ENCODE data around the gene RAB6D.
"Not testable (repeated sequence)": the region's sequence is repeated elsewhere in the genome, so short reads cannot be mapped to it uniquely, and the experiment has no call there.

The RAB6D gene

DNA sequence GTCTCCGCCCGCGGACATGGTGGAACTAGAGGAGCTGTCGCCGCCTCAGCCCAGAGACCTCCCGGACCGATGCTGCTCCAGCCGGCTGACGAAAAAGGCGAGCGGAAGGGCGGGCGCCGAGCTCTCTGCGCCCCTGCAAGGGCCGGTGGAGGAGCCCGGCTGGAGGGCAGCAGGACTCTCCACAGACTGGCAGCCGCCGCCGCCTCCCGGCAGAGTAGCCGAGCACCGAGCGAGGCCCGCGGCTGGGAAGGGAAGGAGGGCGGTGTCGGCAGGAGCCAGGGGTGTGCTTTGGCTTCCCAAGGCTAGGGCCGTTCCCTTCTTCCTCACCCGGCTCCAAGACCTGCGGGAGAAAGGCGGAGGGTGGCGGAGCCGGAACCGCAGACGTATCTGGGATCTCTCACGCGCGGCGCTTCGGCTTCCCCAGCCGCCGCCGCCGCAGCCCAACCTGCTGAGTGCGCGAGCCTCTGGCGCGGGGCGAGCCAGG lies at the start of gene RAB6D:
TSS of gene RAB6D (minus strand) at position 466 of the 484 bp plus-strand sequence. CDS start at position 18, 448 bp downstream.
- in situ Hi-C loops (cut with MboI; ENCODE audit: low sequenced_read_pairs): not testable (repeated sequence)

DNA sequence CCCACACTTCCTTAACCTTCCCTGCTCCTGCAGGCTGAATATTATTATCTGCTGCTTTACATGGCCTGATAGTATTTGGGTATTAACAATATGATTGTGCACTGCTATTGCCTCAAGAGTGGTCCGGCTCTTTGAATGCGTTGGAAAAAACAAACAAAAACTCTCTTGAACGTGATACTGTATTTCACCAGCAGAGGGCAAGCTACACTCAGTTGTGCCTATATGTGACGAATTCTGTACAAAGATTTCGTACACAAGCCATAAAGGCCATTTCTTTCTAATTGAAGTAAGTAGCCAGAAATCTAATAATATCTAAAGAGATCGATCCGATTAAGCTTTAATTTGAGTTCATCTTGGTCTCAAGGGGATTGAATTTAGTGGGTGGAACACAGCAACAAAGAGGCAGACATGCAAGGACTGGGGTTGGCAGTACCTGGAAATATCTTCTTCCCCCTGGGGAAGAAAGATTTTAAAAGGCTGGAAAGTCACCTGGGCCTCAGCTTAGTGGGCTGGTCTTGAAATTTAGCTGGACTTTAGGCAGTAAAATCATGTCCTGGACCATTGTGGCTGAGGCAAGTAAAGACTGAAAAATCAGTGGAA lies 49.3 kb upstream of the RAB6D start:
- in situ Hi-C loops (cut with MboI; ENCODE audit: low sequenced_read_pairs): no loop called here

DNA sequence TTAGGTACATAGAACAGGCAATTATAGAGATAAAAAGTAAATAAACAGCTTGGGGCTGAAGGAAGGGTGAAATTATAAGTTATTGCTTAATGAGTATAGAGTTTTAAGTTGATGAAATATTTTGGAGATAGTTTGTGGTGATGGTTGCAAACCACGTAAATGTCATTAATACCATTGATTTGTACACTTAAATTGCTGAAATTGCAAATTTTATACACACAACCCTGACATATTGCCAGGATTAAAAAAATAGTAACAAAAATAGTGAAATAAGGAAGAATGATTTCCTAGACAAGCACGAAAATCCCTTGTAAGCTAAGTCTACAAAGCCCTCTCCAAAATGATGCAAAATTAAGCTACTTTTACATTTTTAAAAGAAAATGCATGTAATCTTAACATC lies 46.2 kb upstream of the RAB6D start:
- in situ Hi-C loops (cut with MboI; ENCODE audit: low sequenced_read_pairs): no loop called here

DNA sequence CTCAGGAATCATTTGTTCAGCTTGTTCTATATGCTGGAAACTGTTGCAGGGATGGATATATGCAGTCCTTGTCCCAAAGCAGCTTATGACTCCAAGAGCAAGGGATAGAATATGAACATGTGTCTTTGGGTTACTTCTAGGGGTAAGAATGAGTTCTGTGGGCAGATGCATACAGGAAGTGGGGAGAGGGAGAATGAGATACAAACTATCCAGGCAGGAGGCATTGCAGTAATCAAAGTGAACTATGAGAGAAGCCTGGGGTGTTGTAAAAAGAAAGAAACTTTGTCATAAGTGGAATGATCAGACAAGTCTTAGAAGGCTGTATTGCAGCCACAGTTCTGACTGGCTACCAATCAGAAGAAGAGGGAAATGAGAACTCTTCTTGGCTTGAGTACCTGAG lies 44.8 kb upstream of the RAB6D start:
- in situ Hi-C loops (cut with MboI; ENCODE audit: low sequenced_read_pairs): no loop called here

DNA sequence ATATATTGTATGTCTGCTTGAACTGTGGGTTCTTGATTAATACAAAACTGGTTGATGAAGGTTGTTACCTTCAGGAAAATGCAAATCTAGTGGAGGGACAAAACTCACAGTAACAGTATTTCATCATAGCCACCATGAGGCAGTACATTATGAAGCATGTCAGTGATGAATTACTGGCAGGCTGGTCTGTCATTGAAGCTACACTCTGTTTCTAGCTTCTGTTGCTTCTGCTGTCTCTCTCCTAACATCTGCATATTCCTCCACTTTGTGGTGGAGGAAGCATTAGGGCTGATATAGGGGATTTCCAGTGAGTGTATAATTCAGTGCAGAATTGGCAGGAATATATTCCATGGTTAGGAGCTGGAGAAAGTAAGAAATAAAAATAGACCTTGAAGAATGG lies 44.2 kb upstream of the RAB6D start:
- in situ Hi-C loops (cut with MboI; ENCODE audit: low sequenced_read_pairs): no loop called here

DNA sequence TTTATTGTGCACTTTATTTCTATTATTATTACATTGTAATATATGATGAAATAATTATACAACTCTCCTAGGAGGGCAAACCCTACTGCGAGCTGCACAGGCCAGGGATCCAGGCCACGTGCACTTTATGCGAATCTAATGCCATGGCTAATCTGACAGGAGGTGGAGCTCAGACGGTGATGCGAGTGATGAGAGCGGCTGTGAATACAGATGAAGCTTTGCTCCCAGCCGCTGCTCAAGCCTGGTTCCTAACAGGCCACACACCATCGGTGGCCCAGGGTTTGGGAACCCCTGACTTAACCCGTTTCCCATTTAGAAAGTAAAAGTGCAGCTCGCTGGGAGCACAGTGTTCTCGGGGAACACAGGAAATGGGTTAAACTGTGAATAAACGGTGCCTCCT lies 40.8 kb upstream of the RAB6D start:
- in situ Hi-C loops (cut with MboI; ENCODE audit: low sequenced_read_pairs): no loop called here

DNA sequence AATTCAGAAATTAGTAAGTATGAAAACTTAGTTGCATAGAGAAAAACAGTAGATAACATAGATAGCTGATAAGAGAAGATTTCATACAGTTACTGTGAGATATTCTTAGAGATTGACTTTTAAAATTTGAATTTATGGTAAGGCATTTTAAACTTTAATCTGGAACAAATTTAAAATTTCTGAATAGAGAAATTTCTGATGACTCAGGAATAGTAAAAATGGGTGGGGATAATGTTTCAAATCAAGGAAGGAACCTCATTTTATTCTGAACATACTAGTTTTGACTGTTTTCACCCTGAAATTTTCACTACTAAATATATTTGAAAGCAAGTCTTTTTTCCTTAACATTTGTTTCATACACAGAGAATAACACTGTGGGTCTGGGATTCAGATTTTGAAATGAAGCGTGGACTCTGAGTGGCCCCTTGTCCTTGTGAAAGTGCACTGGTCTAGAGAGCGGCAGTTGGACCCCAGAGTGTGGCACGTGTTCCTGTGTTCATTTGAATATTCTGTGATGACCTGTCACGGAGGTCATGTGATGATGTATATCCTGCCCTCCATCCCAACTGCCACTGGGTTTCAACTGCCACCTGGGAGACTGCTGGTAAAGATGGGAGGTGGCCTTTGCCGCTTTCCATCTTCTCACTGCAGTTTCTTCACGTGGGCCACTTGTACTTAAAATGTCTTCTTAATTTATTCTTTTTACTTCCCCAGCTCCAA lies 38.5 kb upstream of the RAB6D start:
- in situ Hi-C loops (cut with MboI; ENCODE audit: low sequenced_read_pairs): no loop called here

DNA sequence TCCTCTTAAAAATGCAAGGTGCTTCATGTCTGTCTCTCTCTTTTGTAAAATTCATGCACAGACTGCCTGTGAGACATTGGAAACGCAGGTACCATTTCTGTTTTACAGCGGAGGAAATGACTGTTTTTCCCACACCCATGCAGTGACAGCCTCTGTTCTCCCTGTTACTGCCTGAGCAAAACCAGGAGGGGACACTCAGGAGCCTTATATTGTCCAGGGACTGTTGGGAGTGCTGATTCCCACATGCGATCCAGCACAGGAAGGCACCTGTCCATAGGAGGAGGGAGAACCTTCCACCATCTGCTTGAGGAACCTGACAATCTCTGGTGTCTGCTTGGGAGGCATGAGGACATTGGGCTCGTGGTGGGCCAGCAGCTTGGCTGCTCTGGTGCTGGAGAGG lies 36.9 kb upstream of the RAB6D start:
- in situ Hi-C loops (cut with MboI; ENCODE audit: low sequenced_read_pairs): no loop called here

DNA sequence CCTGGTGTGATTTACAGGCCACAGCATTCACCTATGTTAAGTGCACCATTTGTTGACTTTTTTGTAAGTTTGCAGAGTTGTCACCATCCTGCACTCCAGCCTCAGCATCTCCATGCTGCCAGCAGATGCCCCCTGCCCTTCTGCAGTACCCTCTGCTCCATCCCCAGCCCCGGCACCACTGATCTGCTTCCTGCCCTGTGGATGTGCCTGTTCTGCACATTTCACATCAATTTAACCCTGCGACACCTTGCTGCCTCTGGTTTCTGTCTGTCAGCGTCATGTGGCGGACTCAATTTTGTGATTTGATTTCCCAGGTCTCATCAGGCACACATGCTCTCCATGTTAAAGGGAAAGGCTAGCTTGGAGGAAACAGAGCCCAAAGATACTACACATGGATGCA lies 36.5 kb upstream of the RAB6D start:
- in situ Hi-C loops (cut with MboI; ENCODE audit: low sequenced_read_pairs): not testable (repeated sequence)

DNA sequence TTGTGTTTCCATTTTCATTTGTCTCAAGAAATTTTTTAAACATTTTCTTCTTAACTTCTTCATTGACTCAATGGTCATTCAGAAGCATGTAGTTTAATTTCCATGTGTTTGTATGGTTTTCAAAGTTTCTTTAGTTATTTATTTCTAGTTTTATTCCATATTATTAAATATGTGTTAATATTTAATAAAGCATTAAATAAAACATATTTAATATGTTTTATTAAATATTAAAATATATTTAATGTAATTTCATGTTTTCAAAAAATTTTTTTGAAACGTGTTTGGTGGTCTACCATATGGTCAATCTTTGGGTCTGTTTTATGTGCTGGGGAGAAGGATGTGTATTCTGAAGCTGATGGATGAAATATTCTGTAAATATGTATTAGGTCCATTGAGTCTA lies 32.2 kb upstream of the RAB6D start:
- in situ Hi-C loops (cut with MboI; ENCODE audit: low sequenced_read_pairs): not testable (repeated sequence)

DNA sequence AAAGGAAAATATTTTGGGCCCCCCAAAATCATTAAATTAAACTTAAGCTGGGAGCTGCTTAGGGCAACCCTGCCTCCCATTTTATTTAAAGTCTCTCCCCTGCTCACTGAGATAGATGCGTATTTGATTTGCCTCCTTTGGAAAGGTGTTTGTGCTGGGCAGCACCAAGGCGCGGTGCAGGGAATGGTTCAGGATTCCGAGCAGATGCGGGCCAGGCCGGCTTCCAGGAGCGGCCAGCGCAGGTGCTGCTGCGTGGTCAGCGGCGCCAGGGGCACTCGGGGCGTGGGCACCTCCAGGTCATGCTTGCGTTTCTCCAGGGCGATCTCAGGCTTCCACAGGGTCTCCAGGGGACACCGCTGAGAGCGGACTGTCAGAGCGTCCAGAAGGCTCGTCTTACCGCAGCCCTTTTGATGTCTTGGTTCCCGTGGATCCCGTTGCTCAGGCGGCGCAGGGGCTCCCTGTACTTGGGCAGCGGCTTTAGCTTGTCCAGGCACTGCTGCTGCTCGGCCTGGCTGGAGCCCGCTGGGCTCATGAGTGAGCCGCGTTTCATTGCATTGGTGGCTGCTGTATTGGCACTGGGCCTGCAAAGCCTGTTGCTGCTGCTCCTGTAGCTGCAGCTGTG lies 31.2 kb upstream of the RAB6D start:
- in situ Hi-C loops (cut with MboI; ENCODE audit: low sequenced_read_pairs): not testable (repeated sequence)

DNA sequence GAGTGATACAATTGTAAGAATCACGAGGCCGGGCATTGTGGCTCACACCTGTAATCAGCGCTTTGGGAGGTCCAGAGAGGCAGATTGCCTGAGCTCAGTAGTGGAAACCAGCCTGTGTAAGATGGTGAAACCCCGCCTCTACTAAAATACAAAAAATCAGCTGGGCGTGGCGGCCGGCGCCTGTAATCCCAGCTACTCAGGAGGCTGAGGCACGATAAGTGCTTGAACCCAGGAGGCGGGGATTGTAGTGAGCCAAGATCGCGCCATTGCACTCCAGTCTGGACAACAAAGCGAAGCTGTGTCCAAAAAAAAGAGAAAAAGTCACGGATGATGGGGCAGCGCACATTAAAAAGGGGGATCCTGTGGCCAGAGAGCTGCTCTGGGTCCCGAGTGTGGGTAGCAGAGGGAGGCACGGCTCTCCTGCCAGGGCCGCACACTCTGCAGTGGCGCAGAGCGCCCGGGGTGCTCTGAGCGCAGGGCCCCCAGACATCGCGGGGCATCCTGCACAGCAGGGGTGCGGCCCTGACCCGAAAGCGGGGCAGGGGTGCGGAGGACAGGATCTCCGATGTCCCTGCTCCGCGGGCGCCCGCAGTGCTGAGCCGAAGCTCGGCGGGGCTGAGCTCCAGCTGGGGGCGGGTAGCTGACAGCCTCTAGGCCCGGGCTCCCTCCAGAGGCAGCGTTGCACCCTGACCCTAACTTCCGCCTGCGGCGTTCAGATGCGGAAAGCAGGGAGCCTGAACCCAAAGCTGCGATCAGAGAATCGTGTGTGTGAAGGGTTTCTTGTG lies 30.4 kb upstream of the RAB6D start:
- in situ Hi-C loops (cut with MboI; ENCODE audit: low sequenced_read_pairs): no loop called here

DNA sequence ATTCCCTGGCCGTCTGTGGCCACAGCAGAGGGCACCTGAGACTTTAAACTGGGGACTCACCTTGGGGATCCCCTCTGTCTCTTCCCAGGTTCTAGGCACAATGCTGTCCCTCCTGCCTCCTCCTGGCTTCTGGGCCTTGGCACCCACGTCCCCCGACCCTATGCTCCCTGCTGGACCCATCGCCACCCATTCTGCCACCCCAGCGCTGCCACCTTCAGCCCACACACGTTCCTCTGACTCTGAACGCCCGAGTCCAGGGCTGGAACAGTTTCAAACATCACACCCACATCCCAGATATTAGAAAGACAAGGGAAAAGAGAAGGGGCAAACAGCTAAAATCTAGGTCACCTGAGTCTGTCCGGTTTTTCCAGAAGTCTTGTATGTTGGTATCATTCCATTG lies 28.0 kb upstream of the RAB6D start:
- in situ Hi-C loops (cut with MboI; ENCODE audit: low sequenced_read_pairs): not testable (repeated sequence)

DNA sequence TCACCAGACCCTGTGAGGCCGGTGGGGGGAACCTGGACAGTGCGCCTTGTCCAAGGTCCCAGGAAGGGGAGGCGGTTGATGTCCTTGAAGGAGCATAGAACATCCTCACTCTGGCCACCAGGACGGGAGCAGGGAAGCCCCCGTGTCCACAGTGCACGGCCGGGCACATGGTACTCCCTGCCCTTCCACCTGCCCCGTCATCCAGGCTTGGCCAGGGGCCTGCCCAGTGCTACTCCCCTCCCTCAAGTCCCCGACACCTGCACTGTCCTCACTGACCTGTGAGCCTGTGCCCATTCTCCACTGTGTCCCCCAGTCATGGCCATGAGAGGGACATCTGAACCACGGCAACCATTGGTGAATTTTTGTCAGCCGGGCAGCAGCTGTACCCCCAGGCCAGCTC lies 27.5 kb upstream of the RAB6D start:
- in situ Hi-C loops (cut with MboI; ENCODE audit: low sequenced_read_pairs): not testable (repeated sequence)

DNA sequence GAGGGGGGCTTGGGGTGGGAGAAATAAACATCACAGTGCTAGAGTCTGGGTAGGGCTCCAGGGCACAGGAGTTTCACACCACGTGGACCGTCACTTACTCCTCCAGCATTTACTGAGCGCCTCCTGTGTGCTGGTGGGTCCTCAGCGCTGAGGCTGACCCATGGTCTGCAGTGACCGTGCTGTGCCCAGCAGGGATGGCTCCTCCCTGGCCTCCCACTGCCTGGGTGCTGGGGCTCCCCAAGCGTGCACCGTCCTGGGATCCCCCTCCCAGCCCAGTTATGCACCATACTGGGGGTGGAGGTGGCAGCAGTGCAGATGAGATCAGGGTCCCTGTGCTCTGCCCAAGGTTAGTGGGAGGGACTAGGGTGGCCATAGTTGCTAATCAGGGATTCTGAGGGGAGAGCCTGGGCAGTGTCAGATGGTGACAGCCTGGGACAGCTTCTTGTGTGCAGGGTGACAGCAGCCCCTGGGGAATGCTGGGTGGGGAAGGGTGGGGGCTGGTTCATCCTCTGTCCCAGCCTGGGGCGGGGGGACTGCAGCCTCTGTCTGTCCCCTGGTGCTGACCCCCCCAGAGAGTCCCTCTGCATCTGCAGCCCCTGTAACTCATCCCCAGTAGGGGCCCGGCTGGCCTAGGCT lies 26.6 kb upstream of the RAB6D start:
- in situ Hi-C loops (cut with MboI; ENCODE audit: low sequenced_read_pairs): not testable (repeated sequence)

DNA sequence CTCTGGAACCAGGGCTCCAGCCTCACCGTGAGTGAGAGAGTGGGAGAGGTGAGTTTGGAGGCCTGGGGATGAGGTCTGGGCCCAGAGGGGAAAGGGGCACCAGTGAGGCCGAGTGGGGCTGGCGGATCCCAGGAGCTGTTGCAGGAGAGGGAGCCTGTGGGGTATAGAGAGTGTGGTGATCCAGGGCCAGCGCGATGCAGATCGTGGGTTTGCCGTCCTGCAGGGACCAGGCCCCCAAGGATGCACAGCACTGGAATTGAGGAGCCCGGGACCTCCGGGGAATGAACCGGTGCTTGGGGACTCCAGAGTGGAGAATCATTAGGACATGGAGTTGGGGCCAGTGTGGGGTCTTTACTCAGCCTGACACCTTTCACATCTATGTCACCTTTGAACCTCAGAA lies 25.7 kb upstream of the RAB6D start:
- in situ Hi-C loops (cut with MboI; ENCODE audit: low sequenced_read_pairs): no loop called here

DNA sequence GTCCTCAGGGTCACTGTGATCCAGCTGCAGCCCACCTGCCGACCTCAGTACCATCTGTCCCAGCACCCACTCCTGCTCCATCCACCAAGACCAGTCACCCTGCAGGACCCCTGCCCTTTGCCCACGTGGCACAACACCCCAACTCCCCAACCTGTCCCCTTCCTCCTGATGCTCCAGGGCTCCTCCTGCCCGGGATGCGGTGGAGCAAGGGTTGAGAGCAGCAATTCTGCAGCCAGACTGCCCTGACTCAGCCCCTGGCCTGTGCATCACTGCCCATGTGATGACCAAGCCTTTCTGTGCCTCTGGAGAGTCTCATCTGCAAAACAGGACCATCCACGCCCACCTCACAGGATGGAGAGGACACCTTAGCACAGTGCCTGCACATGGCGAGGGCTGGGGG lies 24.9 kb upstream of the RAB6D start:
- in situ Hi-C loops (cut with MboI; ENCODE audit: low sequenced_read_pairs): not testable (repeated sequence)

DNA sequence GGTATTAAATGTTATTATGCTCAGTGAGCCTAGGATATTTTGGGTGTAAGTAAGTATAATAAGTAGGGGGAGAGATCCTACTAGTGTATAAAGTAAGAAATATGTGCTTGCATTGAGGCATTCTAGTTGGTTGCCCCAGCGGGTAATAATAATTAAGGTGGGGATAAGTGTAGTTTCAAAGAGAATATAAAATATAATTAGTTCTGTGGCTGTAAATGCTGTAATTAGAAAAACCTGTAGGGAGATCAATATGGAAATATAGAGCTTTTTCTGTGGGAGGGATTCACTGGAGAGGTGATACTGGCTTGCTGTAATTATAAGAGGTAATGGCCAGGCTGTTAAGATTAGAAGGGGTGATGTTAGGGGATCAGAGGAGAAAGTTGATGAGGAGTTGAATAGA lies 9.1 kb upstream of the RAB6D start:
- in situ Hi-C loops (cut with MboI; ENCODE audit: low sequenced_read_pairs): not testable (repeated sequence)

DNA sequence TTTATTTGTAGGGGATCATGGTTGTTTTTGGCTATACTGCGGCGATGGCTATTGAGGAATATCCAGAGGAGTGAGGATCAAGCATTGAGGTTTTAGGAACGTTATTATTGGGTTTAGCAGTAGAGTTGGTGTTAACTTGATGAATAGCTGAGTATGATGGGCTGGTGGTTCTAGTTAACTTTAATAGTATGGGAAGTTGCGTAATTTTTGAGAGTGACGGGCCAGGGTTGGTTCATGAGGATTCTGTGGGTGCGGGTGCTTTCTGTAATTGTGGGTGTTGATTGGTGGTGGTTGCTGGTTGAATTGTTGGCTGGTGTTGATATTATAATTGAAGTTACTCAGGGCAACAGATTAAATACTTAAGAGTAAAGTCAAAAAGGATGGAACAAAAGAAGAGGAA lies 6.0 kb upstream of the RAB6D start:
- in situ Hi-C loops (cut with MboI; ENCODE audit: low sequenced_read_pairs): no loop called here

DNA sequence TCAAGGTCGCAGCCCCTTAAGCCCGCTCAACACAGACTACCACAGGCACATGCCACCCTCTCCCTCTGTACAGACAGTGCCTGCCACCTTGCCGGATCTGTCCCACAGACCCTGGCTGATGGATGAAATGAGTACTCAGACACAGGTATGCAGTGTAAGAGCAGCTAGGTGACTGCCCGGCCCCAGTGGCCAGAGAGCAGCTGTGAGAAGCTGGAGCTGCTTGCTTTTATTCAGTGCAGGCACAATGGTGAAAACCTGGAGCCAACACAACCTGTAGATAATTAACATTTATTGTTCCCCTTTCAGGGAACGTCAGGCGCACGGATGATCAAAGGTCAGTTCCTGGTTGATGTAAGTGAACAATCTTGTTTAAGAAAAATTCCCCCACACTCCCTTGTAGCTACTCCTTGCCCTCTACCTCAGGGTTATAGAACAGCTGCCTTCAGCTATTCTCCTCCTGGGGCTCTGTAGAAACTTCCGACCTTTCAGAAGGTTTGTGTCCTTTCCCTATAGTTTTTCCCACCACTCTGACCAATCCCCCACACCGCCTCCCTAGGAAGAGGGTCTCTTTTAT lies 4.6 kb upstream of the RAB6D start:
- in situ Hi-C loops (cut with MboI; ENCODE audit: low sequenced_read_pairs): not testable (repeated sequence)

DNA sequence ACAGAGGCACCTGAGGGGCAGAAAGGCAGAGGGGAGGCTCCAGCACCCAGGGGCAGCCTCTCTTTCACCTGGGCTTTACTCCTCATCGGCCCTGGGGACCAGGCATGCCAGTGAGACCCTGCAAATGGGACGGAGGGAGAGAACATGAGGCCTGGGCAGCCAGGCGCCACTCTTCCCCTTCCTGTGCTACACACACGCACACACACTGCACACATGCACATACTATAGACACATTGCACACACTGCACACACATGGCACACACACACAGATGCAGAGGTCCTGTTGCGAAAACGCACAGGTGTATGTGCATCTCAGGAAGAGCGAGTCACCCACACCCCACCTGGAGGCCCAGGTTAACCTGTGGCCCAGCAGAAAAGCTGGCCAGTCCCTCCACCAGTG lies 3.4 kb upstream of the RAB6D start:
- in situ Hi-C loops (cut with MboI; ENCODE audit: low sequenced_read_pairs): no loop called here

Measured in hTERT RPE-1 (cell line).